ENCODE results near the gene SIPA1L3. TPM values are rescaled to one million over a fixed set of nuclear protein-coding genes. Genes with fewer than 3 reads are reported as not detected.

SIPA1L3 gene
- total and polyA plus RNA-seq, 9 of the 15 experiments (the other 6 are each of a cell fraction or from before 2014, with no cell fraction given) = 0.01 to 6.1 (median 2.5) TPM

- no peak for TF ChIP-seq MGA (IDR thresholded peaks at IDR 0.05)
Measured at GRCh38 chr19:38025909-38026307, 118.9 kb downstream of the SIPA1L3 start (continued).

All from K562 (cell line).